Activated CD4-positive, alpha-beta T cell treated with anti-CD3 and anti-CD28 coated beads, Interleukin-2, amount 10 ng/mL, durations not matched to agents 7 days and 5 days (primary cell): ENCODE results near the gene SPTBN4. TPM values are rescaled to one million over a fixed set of nuclear protein-coding genes. Genes with fewer than 3 reads are reported as not detected.

Experiments used
- CTCF ChIA-PET: fragments of 350-600 bp; sonication (Branson Sonifier 250); formaldehyde crosslinking; loops from one replicate; lab custom pipeline; 2021; ENCODE audit warnings: antibody characterized with exemption; lab: Charles Lee
- POLR2A ChIA-PET: fragments of 350-600 bp; sonication (Branson Sonifier 250); formaldehyde crosslinking; loops from one replicate; lab custom pipeline; 2021; ENCODE audit warnings: antibody characterized with exemption; lab: Charles Lee
- DNase-seq: peaks from one replicate; pipeline ENCODE4 v3.0.0-alpha.2; 2020
- H3K27ac Mint-ChIP-seq: one replicate; pipeline ENCODE4 v1.8.0; 2021; ENCODE audit warnings: mild to moderate bottlenecking, moderate library complexity, mixed read lengths
- H3K27me3 Mint-ChIP-seq: one replicate; pipeline ENCODE4 v1.8.0; 2021; ENCODE audit warnings: mixed read lengths
- H3K36me3 Mint-ChIP-seq: one replicate; pipeline ENCODE4 v1.8.0; 2021; ENCODE audit warnings: low read depth, mixed read lengths
- H3K4me1 Mint-ChIP-seq: one replicate; pipeline ENCODE4 v1.8.0; 2021; ENCODE audit warnings: mixed read lengths
- H3K4me3 Mint-ChIP-seq: one replicate; pipeline ENCODE4 v1.8.0; 2021; ENCODE audit warnings: mild to moderate bottlenecking, moderate library complexity, mixed read lengths
- H3K9me3 Mint-ChIP-seq: one replicate; pipeline ENCODE4 v1.8.0; 2021; ENCODE audit warnings: mixed read lengths
- total RNA-seq, 2 experiments: library from RNA; stranded (reverse); gene quantifications; one replicate each; pipeline ENCODE4 v1.2.3, GENCODE V29; 2021

Gene SPTBN4
- under 1 TPM; 0.23 to 0.50 TPM for total RNA-seq

- Mint-ChIP-seq H3K36me3 (peaks cover 6% of the 10 kb centered on the region), H3K4me1 (peaks cover 30% of the 10 kb centered on the region), H3K27me3 (peaks cover 19% of the 10 kb centered on the region), H3K9me3 (no peaks in the 10 kb centered on the region), H3K27ac (peak within 1 kb of the TSS; percentile 82), H3K4me3 (peak within 1 kb of the TSS; percentile 85)
- ChIA-PET CTCF (interaction anchor here (3.6 to 5.5 kb wide), 2 partner anchors 14 to 25 kb away, joined by 16 to 35 read pairs; no protein-coding TSS in a partner anchor), POLR2A (no interaction called here)
- no peak for DNase-seq
Observed at GRCh38 chr19:40466985-40467734, at the start of gene SPTBN4. TSS of gene SPTBN4 (plus strand) at chr19:40467001. CDS start at chr19:40472622, 5,621 bp downstream.

GRCh38 chr19:40417643-40417981 is 49.2 kb upstream of the SPTBN4 start:
- ChIA-PET CTCF (interaction anchor here (1.3 to 1.5 kb wide), 2 partner anchors 8 to 14 kb away, joined by 4 to 5 read pairs; partner anchors contain the start of gene SERTAD1), POLR2A (no interaction called here)
- DNase-seq: no peak
- Mint-ChIP-seq H3K36me3 (peaks cover 4% of the 10 kb centered on the region), H3K4me3 (no peak overlapping the region), H3K27ac (peak overlapping the region; percentile 34), H3K9me3 (no peaks in the 10 kb centered on the region), H3K27me3 (no peaks in the 10 kb centered on the region), H3K4me1 (peaks cover 47% of the 10 kb centered on the region)

GRCh38 chr19:40418040-40418439 is 48.8 kb upstream of the SPTBN4 start:
- Mint-ChIP-seq H3K36me3 (peaks cover 5% of the 10 kb centered on the region), H3K4me3 (no peak overlapping the region), H3K27me3 (no peaks in the 10 kb centered on the region), H3K9me3 (no peaks in the 10 kb centered on the region), H3K27ac (peak overlapping the region; percentile 34), H3K4me1 (peaks cover 49% of the 10 kb centered on the region)
- ChIA-PET CTCF (interaction anchor here (1.1 to 1.5 kb wide), 2 partner anchors 8 to 48 kb away, joined by 3 to 4 read pairs; partner anchors contain the start of genes BLVRB and SERTAD1), POLR2A (no interaction called here)
- no peak for DNase-seq

GRCh38 chr19:40419066-40419612 is 47.7 kb upstream of the SPTBN4 start:
- Mint-ChIP-seq H3K4me1 (peaks cover 51% of the 10 kb centered on the region), H3K36me3 (peaks cover 5% of the 10 kb centered on the region), H3K4me3 (no peak overlapping the region), H3K9me3 (no peaks in the 10 kb centered on the region), H3K27me3 (no peaks in the 10 kb centered on the region), H3K27ac (no peak overlapping the region)
- DNase-seq: no peak
- ChIA-PET POLR2A (no interaction called here), CTCF (interaction anchor here (1.1 to 3.2 kb wide), 2 partner anchors 24 to 47 kb away, joined by 3 to 14 read pairs; partner anchors contain the start of gene BLVRB)

GRCh38 chr19:40419780-40420179 is 47.0 kb upstream of the SPTBN4 start:
- DNase-seq: no peak
- peaks cover 56% of the 10 kb centered on the region for H3K4me1 Mint-ChIP-seq
- CTCF ChIA-PET: interaction anchor here (0.6 to 3.2 kb wide), 14 partner anchors 9 to 1969 kb away, joined by 3 to 19 read pairs (median 6); partner anchors contain the start of gene BLVRB
- POLR2A ChIA-PET: no interaction called here
- peaks cover 9% of the 10 kb centered on the region for H3K36me3 Mint-ChIP-seq
- H3K9me3 Mint-ChIP-seq: no peaks in the 10 kb centered on the region
- H3K27me3 Mint-ChIP-seq: no peaks in the 10 kb centered on the region
- H3K4me3 Mint-ChIP-seq: peak overlapping the region; percentile 53
- peak overlapping the region; percentile 44 for H3K27ac Mint-ChIP-seq

- DNase-seq: no peak
- POLR2A ChIA-PET: no interaction called here
- H3K27ac Mint-ChIP-seq: peak overlapping the region; percentile 97
- H3K4me3 Mint-ChIP-seq: peak overlapping the region; percentile 80
- peaks cover 10% of the 10 kb centered on the region for H3K36me3 Mint-ChIP-seq
- no peaks in the 10 kb centered on the region for H3K9me3 Mint-ChIP-seq
- no peaks in the 10 kb centered on the region for H3K27me3 Mint-ChIP-seq
- CTCF ChIA-PET: interaction anchor here (0.6 to 3.2 kb wide), 20 partner anchors 9 to 1968 kb away, joined by 3 to 19 read pairs (median 4); partner anchors contain the start of gene BLVRB
- H3K4me1 Mint-ChIP-seq: peaks cover 59% of the 10 kb centered on the region
Observed at GRCh38 chr19:40420451-40420765, 46.4 kb upstream of the SPTBN4 start.

GRCh38 chr19:40420766-40421765 is 45.7 kb upstream of the SPTBN4 start:
- Mint-ChIP-seq H3K4me3 (peak overlapping the region; percentile 80), H3K27me3 (no peaks in the 10 kb centered on the region), H3K9me3 (no peaks in the 10 kb centered on the region), H3K36me3 (peaks cover 10% of the 10 kb centered on the region), H3K4me1 (peaks cover 55% of the 10 kb centered on the region), H3K27ac (peak overlapping the region; percentile 97)
- CTCF ChIA-PET: interaction anchor here (0.6 to 3.2 kb wide), 18 partner anchors 9 to 595 kb away, joined by 3 to 19 read pairs (median 5); partner anchors contain the start of gene BLVRB
- peak; percentile 75 for DNase-seq
- POLR2A ChIA-PET: no interaction called here

GRCh38 chr19:40421993-40422747 is 44.6 kb upstream of the SPTBN4 start:
- Mint-ChIP-seq H3K4me3 (peak overlapping the region; percentile 80), H3K27me3 (no peaks in the 10 kb centered on the region), H3K9me3 (no peaks in the 10 kb centered on the region), H3K27ac (peak overlapping the region; percentile 97), H3K4me1 (peaks cover 51% of the 10 kb centered on the region), H3K36me3 (peaks cover 10% of the 10 kb centered on the region)
- ChIA-PET CTCF (interaction anchor here (2.4 to 3.2 kb wide), 2 partner anchors 21 to 43 kb away, joined by 14 read pairs; partner anchors contain the start of gene BLVRB), POLR2A (no interaction called here)
- DNase-seq: no peak

- peaks cover 10% of the 10 kb centered on the region for H3K36me3 Mint-ChIP-seq
- no peak overlapping the region for H3K4me3 Mint-ChIP-seq
- DNase-seq: no peak
- H3K27me3 Mint-ChIP-seq: no peaks in the 10 kb centered on the region
- H3K9me3 Mint-ChIP-seq: no peaks in the 10 kb centered on the region
- POLR2A ChIA-PET: no interaction called here
- CTCF ChIA-PET: no interaction called here
- peak overlapping the region; percentile 97 for H3K27ac Mint-ChIP-seq
- peaks cover 45% of the 10 kb centered on the region for H3K4me1 Mint-ChIP-seq
Observed at GRCh38 chr19:40422748-40423566, 43.8 kb upstream of the SPTBN4 start.

GRCh38 chr19:40423938-40424337 is 42.9 kb upstream of the SPTBN4 start:
- Mint-ChIP-seq H3K36me3 (peaks cover 10% of the 10 kb centered on the region), H3K9me3 (no peaks in the 10 kb centered on the region), H3K4me3 (peak overlapping the region; percentile 19), H3K4me1 (peaks cover 40% of the 10 kb centered on the region), H3K27ac (peak overlapping the region; percentile 46), H3K27me3 (no peaks in the 10 kb centered on the region)
- ChIA-PET CTCF (interaction anchor here (0.8 to 1.2 kb wide), 2 partner anchors 8 to 9 kb away, joined by 3 to 7 read pairs; no protein-coding TSS in a partner anchor), POLR2A (no interaction called here)
- DNase-seq: no peak
